ENCODE measurements around the gene PRKAA2. TPM values are rescaled to one million over a fixed set of nuclear protein-coding genes. Genes with fewer than 3 reads are reported as not detected.

Gene PRKAA2
- polyA plus RNA-seq, 3 donors = not detected

DNA sequence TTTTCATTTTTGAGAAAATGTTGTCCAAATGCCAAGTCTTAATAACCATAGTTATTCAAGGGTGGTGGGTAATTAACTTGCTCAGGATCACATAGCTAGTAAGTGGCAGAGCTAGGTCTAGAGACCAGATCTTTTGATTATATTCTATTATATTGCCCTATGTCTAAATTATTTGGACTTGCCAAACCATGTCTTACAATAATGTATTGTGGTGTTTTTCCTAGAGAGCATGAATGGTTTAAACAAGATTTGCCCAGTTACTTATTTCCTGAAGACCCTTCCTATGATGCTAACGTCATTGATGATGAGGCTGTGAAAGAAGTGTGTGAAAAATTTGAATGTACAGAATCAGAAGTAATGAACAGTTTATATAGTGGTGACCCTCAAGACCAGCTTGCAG is 58.6 kb downstream of the PRKAA2 start:
- Histone ChIP-seq H3K4me1 (ENCODE audit: control insufficient read depth in 1 of 2, insufficient read depth in 2 of 2, low read length in 2 of 2) (no peaks in the 10 kb centered on the region), H3K9me3 (replicated peaks in 1 of 2; ENCODE audit: control insufficient read depth in 1 of 2, insufficient read depth in 1 of 2, low read length in 2 of 2) (no peaks in the 10 kb centered on the region), H3K4me3 (replicated peaks in 1 of 3; ENCODE audit: low read depth in 2 of 3, low read length in 3 of 3) (no peak overlapping the region), H2AFZ (ENCODE audit: insufficient read depth, low read depth, low read length, poor library complexity, severe bottlenecking) (no peak overlapping the region), H3K27ac (ENCODE audit: low read depth in 1 of 2, low read length in 2 of 2) (no peak overlapping the region), H3K79me2 (ENCODE audit: insufficient read depth, low read length) (no peaks in the 10 kb centered on the region), H3K9ac (ENCODE audit: insufficient read depth, low read length, poor library complexity, severe bottlenecking) (no peak overlapping the region), H3K36me3 (replicated peaks in 1 of 2; ENCODE audit: control insufficient read depth in 1 of 2, insufficient read depth in 2 of 2, low read length in 2 of 2) (no peaks in the 10 kb centered on the region), H3K27me3 (ENCODE audit: control insufficient read depth in 2 of 2, insufficient read depth in 2 of 2, low read length in 2 of 2) (no peaks in the 10 kb centered on the region), H4K20me1 (ENCODE audit: insufficient read depth, low read length) (no peaks in the 10 kb centered on the region), H3K4me2 (replicated peaks; ENCODE audit: extremely low read depth, low read length, poor library complexity, severe bottlenecking) (no peak overlapping the region)
- no peak for DNase-seq
- H3K4me3 Mint-ChIP-seq = no peak overlapping the region
- no peak overlapping the region for H3K27ac Mint-ChIP-seq
- H3K4me1 Mint-ChIP-seq = no peaks in the 10 kb centered on the region
- H3K36me3 Mint-ChIP-seq = no peaks in the 10 kb centered on the region
- H3K9me3 Mint-ChIP-seq = peaks cover 0 to 9% (median 0%) of the 10 kb centered on the region in 7 donors
- intact Hi-C loops (cut with micrococcal nuclease) = loop anchor here in 1 of 2 donors (10.0 kb wide), 1 partner anchor 1329 kb away; no protein-coding TSS in a partner anchor
- TF ChIP-seq CTCF (IDR thresholded peaks at IDR 0.05) = no peak
- H3K27me3 Mint-ChIP-seq (ENCODE audit: low read depth in 3 of 3) = peaks cover 0 to 5% (median 4%) of the 10 kb centered on the region in 3 donors
- WGBS (ENCODE audit: insufficient coverage) = no CpG with 5 or more reads among the region's 1 CpG

GRCh38 chr1:56707379-56707778 is 62.3 kb downstream of the PRKAA2 start:
- no peak overlapping the region for H3K27ac Mint-ChIP-seq
- Histone ChIP-seq H4K20me1 (ENCODE audit: insufficient read depth, low read length) (no peaks in the 10 kb centered on the region), H2AFZ (ENCODE audit: insufficient read depth, low read depth, low read length, poor library complexity, severe bottlenecking) (no peak overlapping the region), H3K79me2 (ENCODE audit: insufficient read depth, low read length) (no peaks in the 10 kb centered on the region), H3K27me3 (ENCODE audit: control insufficient read depth in 2 of 2, insufficient read depth in 2 of 2, low read length in 2 of 2) (no peaks in the 10 kb centered on the region), H3K9ac (ENCODE audit: insufficient read depth, low read length, poor library complexity, severe bottlenecking) (no peak overlapping the region), H3K27ac (ENCODE audit: low read depth in 1 of 2, low read length in 2 of 2) (no peak overlapping the region), H3K4me2 (replicated peaks; ENCODE audit: extremely low read depth, low read length, poor library complexity, severe bottlenecking) (no peak overlapping the region), H3K9me3 (replicated peaks in 1 of 2; ENCODE audit: control insufficient read depth in 1 of 2, insufficient read depth in 1 of 2, low read length in 2 of 2) (no peaks in the 10 kb centered on the region), H3K4me3 (replicated peaks in 1 of 3; ENCODE audit: low read depth in 2 of 3, low read length in 3 of 3) (no peak overlapping the region), H3K36me3 (replicated peaks in 1 of 2; ENCODE audit: control insufficient read depth in 1 of 2, insufficient read depth in 2 of 2, low read length in 2 of 2) (no peaks in the 10 kb centered on the region), H3K4me1 (ENCODE audit: control insufficient read depth in 1 of 2, insufficient read depth in 2 of 2, low read length in 2 of 2) (no peaks in the 10 kb centered on the region)
- peaks cover 0 to 7% (median 4%) of the 10 kb centered on the region in 3 donors for H3K27me3 Mint-ChIP-seq (ENCODE audit: low read depth in 3 of 3)
- H3K4me3 Mint-ChIP-seq = no peak overlapping the region
- DNase-seq = no peak
- H3K36me3 Mint-ChIP-seq = no peaks in the 10 kb centered on the region
- intact Hi-C loops (cut with micrococcal nuclease) = loop anchor here in 1 of 2 donors (10.0 kb wide), 1 partner anchor 1333 kb away; no protein-coding TSS in a partner anchor
- 93% methylated on average over 3 of the region's 4 CpGs for WGBS (ENCODE audit: insufficient coverage)
- H3K4me1 Mint-ChIP-seq = no peaks in the 10 kb centered on the region
- H3K9me3 Mint-ChIP-seq = no peaks in the 10 kb centered on the region
- no peak for TF ChIP-seq CTCF (IDR thresholded peaks at IDR 0.05)
